HepG2 (cell line): ENCODE data around the gene GRK4. TPM values are rescaled to one million over a fixed set of nuclear protein-coding genes. Genes with fewer than 3 reads are reported as not detected.

ENCODE experiments used
- ARID2 ChIP-seq: sonication (generic); formaldehyde crosslinking; IDR thresholded peaks from 2 replicates; pipeline ENCODE4 v1.8.1; 2022; ENCODE audit warnings: mild to moderate bottlenecking, missing genetic modification reagents, borderline replicate concordance
- HNRNPUL1 ChIP-seq: fragments of 200-400 bp; formaldehyde crosslinking; IDR thresholded peaks from 2 replicates; pipeline ENCODE4 v1.6.1; 2017; ENCODE audit warnings: low read depth, mild to moderate bottlenecking, low read length, moderate library complexity
- PAF1 ChIP-seq: IDR thresholded peaks from 2 replicates; pipeline ENCODE4 v1.6.1; 2016; ENCODE audit warnings: missing genetic modification reagents, missing compliant biosample characterization
- RORA ChIP-seq: sonication (generic); formaldehyde crosslinking; IDR thresholded peaks from 2 replicates; pipeline ENCODE4 v1.5.0; 2020; ENCODE audit warnings: mild to moderate bottlenecking, missing genetic modification reagents, moderate library complexity
- TRIM22 ChIP-seq: fragments of 450-650 bp; IDR thresholded peaks from 2 replicates; pipeline ENCODE4 v1.6.1; 2017
- ZBTB3 ChIP-seq: sonication (generic); formaldehyde crosslinking; IDR thresholded peaks from 2 replicates; pipeline ENCODE4 v1.4.0; 2020; ENCODE audit warnings: low read depth, mild to moderate bottlenecking, moderate library complexity, missing genetic modification reagents, borderline replicate concordance
- ZBTB4 ChIP-seq: sonication (generic); formaldehyde crosslinking; IDR thresholded peaks from 2 replicates; pipeline ENCODE4 v1.4.0; 2020; ENCODE audit warnings: missing genetic modification reagents, mild to moderate bottlenecking, borderline replicate concordance
- ZBTB44 ChIP-seq: sonication (generic); formaldehyde crosslinking; IDR thresholded peaks from 2 replicates; pipeline ENCODE4 v1.4.0; 2020; ENCODE audit warnings: missing genetic modification reagents
- ZFP36 ChIP-seq: fragments of 150-350 bp; IDR thresholded peaks from 2 replicates; pipeline ENCODE4 v1.6.1; 2018; ENCODE audit warnings: borderline replicate concordance, low read length, low read depth; ENCODE audit not compliant: partially characterized antibody
- ZFY ChIP-seq: sonication (generic); formaldehyde crosslinking; IDR thresholded peaks from 2 replicates; pipeline ENCODE4 v1.4.0; 2020; ENCODE audit warnings: missing genetic modification reagents
- ZNF318 ChIP-seq: sonication (generic); formaldehyde crosslinking; IDR thresholded peaks from 2 replicates; pipeline ENCODE4 v1.4.0; 2020; ENCODE audit warnings: mild to moderate bottlenecking, missing genetic modification reagents
- ZNF878 ChIP-seq: sonication (generic); formaldehyde crosslinking; IDR thresholded peaks from 2 replicates; pipeline ENCODE4 v1.8.1; 2023; ENCODE audit warnings: mild to moderate bottlenecking, missing genetic modification reagents, moderate library complexity
- polyA plus RNA-seq, 8 experiments: library from polyadenylated mRNA; depleted of rRNA in 3 of 8; stranded (reverse) in 7 of 8; unstranded in 1 of 8; fragments of >200 nt; fragmentation: Illumina TruSeq in 4 of 8; extraction: Trizol in 4 of 8; gene quantifications; 2 replicates each; pipeline versions ENCODE4 v1.2.1 to v1.2.3, GENCODE V29; 2011 to 2016; ENCODE audit warnings: low read depth in 4 of 8, missing spikeins in 1 of 8, mixed read lengths in 1 of 8; ENCODE audit not compliant: insufficient read depth in 1 of 8
- total RNA-seq, 5 experiments: library from RNA; depleted of rRNA; stranded (reverse); fragments of >200 nt; fragmentation: Illumina TruSeq; extraction: Trizol; gene quantifications; 2 replicates each; pipeline ENCODE4 v1.2.3, GENCODE V29; 2016; ENCODE audit warnings: low read depth in 1 of 5

Gene GRK4
- total and polyA plus RNA-seq, 2 of the 13 experiments (the other 11 are each of a cell fraction or from before 2014, with no cell fraction given), result 1.8 to 2.0 TPM

- TF ChIP-seq ZBTB4 (CRISPR knock-in tag) (peak; percentile 69; the same call in 1 of the 2 replicates), ARID2 (CRISPR knock-in tag) (peak; percentile 74; the same call in 1 of the 2 replicates), ZNF318 (CRISPR knock-in tag) (peak; percentile 56), ZBTB3 (peak; percentile 91), ZNF878 (CRISPR knock-in tag) (peak; percentile 95), PAF1 (CRISPR knock-in tag) (no peak), RORA (CRISPR knock-in tag) (no peak), ZBTB44 (CRISPR knock-in tag) (no peak), ZFP36 (no peak), HNRNPUL1 (no peak), ZFY (CRISPR knock-in tag) (peak; percentile 97), TRIM22 (no peak)
Observed at GRCh38 chr4:2963175-2963965, at the start of gene GRK4, which contains the start of gene NOP14 (continued).
